ENCODE data around the gene CDSN.

Gene CDSN

GRCh38 chr6:31115941-31116560, 4.2 kb downstream of the CDSN start:
- Mint-ChIP-seq H3K27me3 (peaks cover 39% of the 10 kb centered on the region), H3K4me1 (ENCODE audit: low read depth) (peaks cover 50% of the 10 kb centered on the region), H3K36me3 (ENCODE audit: low read depth) (no peaks in the 10 kb centered on the region), H3K9me3 (no peaks in the 10 kb centered on the region), H3K4me3 (no peak overlapping the region), H3K27ac (peak overlapping the region; percentile 71)
- intact Hi-C loops (cut with micrococcal nuclease): no loop called here

- intact Hi-C loops (cut with micrococcal nuclease): no loop called here
- no peaks in the 10 kb centered on the region for H3K36me3 Mint-ChIP-seq (ENCODE audit: low read depth)
- H3K9me3 Mint-ChIP-seq: no peaks in the 10 kb centered on the region
- H3K27me3 Mint-ChIP-seq: peaks cover 45% of the 10 kb centered on the region
- H3K4me3 Mint-ChIP-seq: peak overlapping the region; percentile 0
- H3K4me1 Mint-ChIP-seq (ENCODE audit: low read depth): peaks cover 58% of the 10 kb centered on the region
- peak overlapping the region; percentile 71 for H3K27ac Mint-ChIP-seq
Measured at GRCh38 chr6:31114970-31115849, 5.0 kb downstream of the CDSN start.

- peak within 1 kb of the TSS; percentile 71 for H3K27ac Mint-ChIP-seq
- peaks cover 65% of the 10 kb centered on the region for H3K4me1 Mint-ChIP-seq (ENCODE audit: low read depth)
- H3K36me3 Mint-ChIP-seq (ENCODE audit: low read depth): no peaks in the 10 kb centered on the region
- peaks cover 51% of the 10 kb centered on the region for H3K27me3 Mint-ChIP-seq
- intact Hi-C loops (cut with micrococcal nuclease): no loop called here
- H3K9me3 Mint-ChIP-seq: no peaks in the 10 kb centered on the region
- H3K4me3 Mint-ChIP-seq: peak within 1 kb of the TSS; percentile 0
Measured at GRCh38 chr6:31114541-31114878, 5.7 kb downstream of the CDSN start, which contains the start of gene PSORS1C1. Gene PSORS1C1 (plus strand): TSS chr6:31114800. CDS start chr6:31129633, 14,833 bp downstream.

GRCh38 chr6:31113861-31114540, 6.2 kb downstream of the CDSN start:
- Mint-ChIP-seq H3K9me3 (no peaks in the 10 kb centered on the region), H3K36me3 (ENCODE audit: low read depth) (no peaks in the 10 kb centered on the region), H3K4me1 (ENCODE audit: low read depth) (peaks cover 70% of the 10 kb centered on the region), H3K27ac (peak overlapping the region; percentile 71), H3K27me3 (peaks cover 50% of the 10 kb centered on the region), H3K4me3 (no peak overlapping the region)
- intact Hi-C loops (cut with micrococcal nuclease): no loop called here

- no peak within 1 kb of the TSS for H3K4me3 Mint-ChIP-seq
- H3K4me1 Mint-ChIP-seq (ENCODE audit: low read depth): peaks cover 86% of the 10 kb centered on the region
- H3K36me3 Mint-ChIP-seq (ENCODE audit: low read depth): no peaks in the 10 kb centered on the region
- H3K9me3 Mint-ChIP-seq: no peaks in the 10 kb centered on the region
- peak within 1 kb of the TSS; percentile 28 for H3K27ac Mint-ChIP-seq
- peaks cover 42% of the 10 kb centered on the region for H3K27me3 Mint-ChIP-seq
- intact Hi-C loops (cut with micrococcal nuclease): no loop called here
Measured at GRCh38 chr6:31112478-31112877, 7.8 kb downstream of the CDSN start, which contains the start of gene C6orf15. Gene C6orf15 (minus strand): TSS chr6:31112575. CDS start chr6:31112555, 20 bp downstream.

GRCh38 chr6:31111712-31112111, 8.5 kb downstream of the CDSN start:
- H3K27ac Mint-ChIP-seq: no peak overlapping the region

GRCh38 chr6:31110825-31111582, 9.2 kb downstream of the CDSN start:
- Mint-ChIP-seq H3K4me1 (ENCODE audit: low read depth) (peaks cover 85% of the 10 kb centered on the region), H3K27ac (no peak overlapping the region), H3K27me3 (peaks cover 37% of the 10 kb centered on the region), H3K9me3 (no peaks in the 10 kb centered on the region), H3K36me3 (ENCODE audit: low read depth) (no peaks in the 10 kb centered on the region), H3K4me3 (no peak overlapping the region)
- intact Hi-C loops (cut with micrococcal nuclease): no loop called here

More at GRCh38 chr6:31111712-31112111, 8.5 kb downstream of the CDSN start:
- H3K9me3 Mint-ChIP-seq: no peaks in the 10 kb centered on the region
- H3K4me1 Mint-ChIP-seq (ENCODE audit: low read depth): peaks cover 85% of the 10 kb centered on the region
- no peaks in the 10 kb centered on the region for H3K36me3 Mint-ChIP-seq (ENCODE audit: low read depth)
- H3K27me3 Mint-ChIP-seq: peaks cover 37% of the 10 kb centered on the region
- no peak overlapping the region for H3K4me3 Mint-ChIP-seq
- intact Hi-C loops (cut with micrococcal nuclease): no loop called here

- no peaks in the 10 kb centered on the region for H3K36me3 Mint-ChIP-seq (ENCODE audit: low read depth)
- no peaks in the 10 kb centered on the region for H3K9me3 Mint-ChIP-seq
- H3K27me3 Mint-ChIP-seq: peaks cover 28% of the 10 kb centered on the region
- peaks cover 53% of the 10 kb centered on the region for H3K4me1 Mint-ChIP-seq (ENCODE audit: low read depth)
- H3K27ac Mint-ChIP-seq: no peak overlapping the region
- H3K4me3 Mint-ChIP-seq: no peak overlapping the region
- intact Hi-C loops (cut with micrococcal nuclease): no loop called here
Measured at GRCh38 chr6:31107052-31107451, 13.2 kb downstream of the CDSN start.

- H3K4me3 Mint-ChIP-seq: no peak overlapping the region
- peaks cover 27% of the 10 kb centered on the region for H3K4me1 Mint-ChIP-seq (ENCODE audit: low read depth)
- no peaks in the 10 kb centered on the region for H3K9me3 Mint-ChIP-seq
- H3K27me3 Mint-ChIP-seq: peaks cover 3% of the 10 kb centered on the region
- intact Hi-C loops (cut with micrococcal nuclease): no loop called here
- H3K27ac Mint-ChIP-seq: no peak overlapping the region
- H3K36me3 Mint-ChIP-seq (ENCODE audit: low read depth): no peaks in the 10 kb centered on the region
Measured at GRCh38 chr6:31103136-31103535, 17.1 kb downstream of the CDSN start.

- intact Hi-C loops (cut with micrococcal nuclease): no loop called here
- peaks cover 45% of the 10 kb centered on the region for H3K4me1 Mint-ChIP-seq (ENCODE audit: low read depth)
Measured at GRCh38 chr6:31098449-31098938, 21.8 kb downstream of the CDSN start.

GRCh38 chr6:31096656-31097055, 23.6 kb downstream of the CDSN start:
- no peak overlapping the region for H3K4me3 Mint-ChIP-seq
- intact Hi-C loops (cut with micrococcal nuclease): no loop called here
- no peaks in the 10 kb centered on the region for H3K9me3 Mint-ChIP-seq
- H3K27me3 Mint-ChIP-seq: no peaks in the 10 kb centered on the region
- no peak overlapping the region for H3K27ac Mint-ChIP-seq
- H3K36me3 Mint-ChIP-seq (ENCODE audit: low read depth): no peaks in the 10 kb centered on the region
- H3K4me1 Mint-ChIP-seq (ENCODE audit: low read depth): peaks cover 45% of the 10 kb centered on the region

More at GRCh38 chr6:31098449-31098938, 21.8 kb downstream of the CDSN start:
- Mint-ChIP-seq H3K27ac (no peak overlapping the region), H3K9me3 (no peaks in the 10 kb centered on the region), H3K4me3 (no peak overlapping the region), H3K36me3 (ENCODE audit: low read depth) (no peaks in the 10 kb centered on the region), H3K27me3 (no peaks in the 10 kb centered on the region)

GRCh38 chr6:31096215-31096614, 24.0 kb downstream of the CDSN start:
- Mint-ChIP-seq H3K4me3 (no peak overlapping the region), H3K9me3 (no peaks in the 10 kb centered on the region), H3K4me1 (ENCODE audit: low read depth) (peaks cover 45% of the 10 kb centered on the region), H3K27ac (no peak overlapping the region), H3K27me3 (no peaks in the 10 kb centered on the region), H3K36me3 (ENCODE audit: low read depth) (no peaks in the 10 kb centered on the region)
- intact Hi-C loops (cut with micrococcal nuclease): no loop called here

GRCh38 chr6:31094389-31094881, 25.8 kb downstream of the CDSN start:
- Mint-ChIP-seq H3K9me3 (no peaks in the 10 kb centered on the region), H3K27ac (peak overlapping the region; percentile 67), H3K4me1 (ENCODE audit: low read depth) (peaks cover 45% of the 10 kb centered on the region), H3K36me3 (ENCODE audit: low read depth) (no peaks in the 10 kb centered on the region), H3K4me3 (peak overlapping the region; percentile 27), H3K27me3 (no peaks in the 10 kb centered on the region)
- intact Hi-C loops (cut with micrococcal nuclease): no loop called here
